Measurements from ENCODE around the gene ANKRD55.
"Not testable (repeated sequence)": the region's sequence is repeated elsewhere in the genome, so short reads cannot be mapped to it uniquely, and the experiment has no call there.

The ANKRD55 gene

DNA sequence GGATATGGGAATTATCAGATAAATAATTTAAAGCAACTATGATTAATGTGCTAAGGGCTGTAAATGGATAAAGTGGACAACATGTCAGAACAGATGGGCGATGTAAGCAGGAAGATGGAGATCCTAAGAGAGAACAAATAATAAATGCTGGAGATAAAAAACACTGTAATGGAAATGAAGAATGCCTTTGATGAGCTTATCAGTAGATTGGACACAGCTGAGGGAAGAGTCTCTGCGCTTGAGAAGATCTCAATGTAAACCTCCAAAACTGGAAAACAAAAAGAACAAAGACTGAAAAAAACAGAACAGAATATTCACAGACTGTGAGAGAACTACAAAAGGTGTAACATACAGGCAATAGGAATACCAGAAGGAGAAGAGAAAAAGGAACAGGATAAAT is 102.5 kb downstream of the ANKRD55 start:
- TF ChIP-seq CTCF (IDR thresholded peaks at IDR 0.05; ENCODE audit: insufficient read depth, low read depth, low read length, missing control alignments), result no peak
- DNase-seq (ENCODE audit: low read depth), result no peak
- no peak overlapping the region for H3K4me3 ChIP-seq (ENCODE audit: low read depth, low read length)

GRCh38 chr5:56129288-56129687 is 103.8 kb downstream of the ANKRD55 start:
- no peak for DNase-seq (ENCODE audit: low read depth)
- no peak for TF ChIP-seq CTCF (IDR thresholded peaks at IDR 0.05; ENCODE audit: insufficient read depth, low read depth, low read length, missing control alignments)
- no peak overlapping the region for H3K4me3 ChIP-seq (ENCODE audit: low read depth, low read length)

DNA sequence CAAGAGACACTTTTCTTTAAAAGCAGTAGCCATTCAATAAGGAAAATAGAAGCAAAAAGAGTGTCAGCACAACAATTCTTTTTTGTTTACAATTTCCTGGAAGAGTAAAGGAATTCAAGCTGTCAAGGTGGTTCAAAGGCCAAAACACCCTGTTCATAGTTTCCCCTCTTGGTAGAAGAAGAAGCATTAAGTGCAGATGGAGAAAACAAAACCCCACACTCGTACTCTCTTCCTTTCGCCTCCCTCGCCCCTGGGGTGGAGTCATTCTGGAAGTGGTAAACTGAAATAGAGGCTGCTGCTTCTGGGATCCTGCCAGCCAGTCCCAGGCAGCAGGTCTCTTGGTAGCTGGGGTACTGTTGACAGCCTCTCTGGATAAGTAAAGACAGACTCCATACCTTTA is 105.0 kb downstream of the ANKRD55 start:
- no peak overlapping the region for H3K4me3 ChIP-seq (ENCODE audit: low read depth, low read length)
- peak; percentile 19 for DNase-seq (ENCODE audit: low read depth)
- TF ChIP-seq CTCF (IDR thresholded peaks at IDR 0.05; ENCODE audit: insufficient read depth, low read depth, low read length, missing control alignments), result no peak

GRCh38 chr5:56126487-56127179 is 106.5 kb downstream of the ANKRD55 start:
- no peak for TF ChIP-seq CTCF (IDR thresholded peaks at IDR 0.05; ENCODE audit: insufficient read depth, low read depth, low read length, missing control alignments)
- H3K4me3 ChIP-seq (ENCODE audit: low read depth, low read length), result no peak overlapping the region
- no peak for DNase-seq (ENCODE audit: low read depth)

DNA sequence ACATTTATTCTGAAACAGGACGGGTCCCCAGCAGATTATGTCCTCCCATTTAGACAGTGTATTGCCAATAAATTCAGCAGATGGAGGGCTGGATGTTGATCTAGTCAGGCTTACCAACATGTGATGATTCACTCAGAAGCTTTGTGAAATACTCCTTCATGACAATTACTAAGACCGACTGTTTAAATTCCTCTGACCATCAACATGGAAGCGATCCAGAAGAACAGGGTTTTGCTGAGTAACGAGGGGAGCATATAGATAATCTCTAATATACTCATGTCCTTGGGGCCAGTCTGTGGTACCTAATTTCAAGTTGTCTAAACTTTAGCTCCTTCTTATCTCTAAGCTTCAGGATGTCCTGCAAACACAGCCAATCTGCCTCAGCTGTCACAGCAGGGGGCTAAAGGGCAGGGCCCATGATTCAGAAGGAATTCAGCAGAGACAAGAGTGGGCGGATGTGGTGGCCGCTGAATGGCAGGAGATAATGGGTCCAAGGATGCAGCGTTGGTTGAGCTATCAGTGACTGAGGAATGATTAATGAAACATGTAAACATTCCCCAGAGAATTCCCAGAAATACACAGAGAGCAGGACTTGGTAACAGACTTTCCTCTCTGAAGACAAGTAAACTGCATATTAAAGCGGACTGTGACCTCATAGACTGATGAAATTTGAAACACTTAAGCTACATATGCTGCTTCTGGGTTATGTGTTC is 109.4 kb downstream of the ANKRD55 start:
- DNase-seq (ENCODE audit: low read depth), result no peak
- no peak overlapping the region for H3K4me3 ChIP-seq (ENCODE audit: low read depth, low read length)

GRCh38 chr5:56122360-56122985 is 110.7 kb downstream of the ANKRD55 start:
- not testable (repeated sequence) for H3K4me3 ChIP-seq (ENCODE audit: low read depth, low read length); DNase-seq (ENCODE audit: low read depth)

More for the DNA sequence above, 109.4 kb downstream of the ANKRD55 start:
- TF ChIP-seq CTCF (IDR thresholded peaks at IDR 0.05; ENCODE audit: insufficient read depth, low read depth, low read length, missing control alignments), result no peak

DNA sequence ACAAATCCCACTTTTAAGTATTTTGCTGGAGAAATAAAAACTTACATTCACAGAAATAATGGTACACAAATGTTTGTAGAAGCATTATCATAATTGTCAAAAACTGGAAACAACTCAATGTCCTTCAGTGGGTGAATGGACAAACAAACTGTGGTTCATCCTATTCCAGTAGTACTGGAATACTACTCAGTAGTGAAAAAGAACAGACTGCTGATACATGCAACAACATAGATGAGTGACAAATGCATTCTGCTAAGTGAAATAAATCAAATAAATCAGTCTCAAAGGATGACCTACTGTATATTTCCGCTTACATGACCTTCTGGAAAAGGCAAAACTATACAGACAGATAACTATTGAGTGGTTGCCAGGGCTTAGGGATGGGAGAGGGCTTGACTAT is 114.1 kb downstream of the ANKRD55 start:
- H3K4me3 ChIP-seq (ENCODE audit: low read depth, low read length), result no peak overlapping the region
- DNase-seq (ENCODE audit: low read depth), result no peak
- TF ChIP-seq CTCF (IDR thresholded peaks at IDR 0.05; ENCODE audit: insufficient read depth, low read depth, low read length, missing control alignments), result no peak
